ENCODE measurements around the gene ITIH5. TPM values are rescaled to one million over a fixed set of nuclear protein-coding genes. Genes with fewer than 3 reads are reported as not detected.

Gene ITIH5
- total and polyA plus RNA-seq, 2 donors (not counting 1 experiment from before 2014, with no cell fraction given) = 0.22 to 12.4 TPM

DNA sequence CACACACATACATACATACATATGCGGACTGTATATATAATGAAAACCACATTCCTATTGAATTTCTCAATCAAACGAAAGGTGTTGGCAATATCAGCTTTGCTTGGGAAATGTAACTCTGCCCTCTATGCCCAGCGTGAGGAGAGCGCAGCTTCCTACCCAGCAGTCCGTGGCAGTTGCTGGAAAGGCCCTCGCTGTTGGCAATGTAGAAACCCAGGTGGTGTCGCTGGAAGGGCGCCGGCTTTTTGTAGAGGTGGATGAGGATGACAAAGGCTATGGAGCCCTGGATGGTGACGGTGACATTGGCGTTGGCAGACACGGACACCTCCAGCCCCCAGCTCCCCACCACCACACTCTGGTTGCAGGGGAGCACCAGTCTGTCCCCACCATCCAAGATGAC, 100.9 kb downstream of the ITIH5 start:
- Histone ChIP-seq H3K27me3 (ENCODE audit: control insufficient read depth, insufficient read depth, low read length) (no peaks in the 10 kb centered on the region), H3K4me1 (ENCODE audit: control insufficient read depth, extremely low read depth, insufficient read depth, low read length) (no peaks in the 10 kb centered on the region), H3K27ac (ENCODE audit: insufficient read depth, low read length) (no peak overlapping the region), H4K20me1 (ENCODE audit: control insufficient read depth, extremely low read depth, insufficient read depth, low read length) (no peaks in the 10 kb centered on the region), H3K9me3 (ENCODE audit: control insufficient read depth, insufficient read depth, low read depth, low read length) (no peaks in the 10 kb centered on the region), H3K4me2 (ENCODE audit: extremely low read depth, insufficient read depth, low read length) (no peak overlapping the region), H2AFZ (ENCODE audit: low read length) (no peak overlapping the region), H3K9ac (ENCODE audit: insufficient read depth, low read length) (no peak overlapping the region), H3K4me3 (replicated peaks in 1 of 4; ENCODE audit: control extremely low read depth in 1 of 4, insufficient read depth in 1 of 4, low read depth in 3 of 4, low read length in 4 of 4) (no peak overlapping the region), H3K36me3 (ENCODE audit: control insufficient read depth, insufficient read depth, low read length) (no peaks in the 10 kb centered on the region), H3K79me2 (ENCODE audit: control insufficient read depth, insufficient read depth, low read length) (no peaks in the 10 kb centered on the region)
- TF ChIP-seq CTCF (conservative IDR thresholded peaks at IDR 0.05 in 1 of 2, IDR thresholded peaks at IDR 0.05 in 1 of 2; ENCODE audit: low read depth in 1 of 2, low read length in 2 of 2) (no peak), EZH2 (IDR thresholded peaks at IDR 0.05; ENCODE audit: low read length, missing control alignments) (no peak)
- no peak for DNase-seq (ENCODE audit: low read depth in 2 of 2)

DNA sequence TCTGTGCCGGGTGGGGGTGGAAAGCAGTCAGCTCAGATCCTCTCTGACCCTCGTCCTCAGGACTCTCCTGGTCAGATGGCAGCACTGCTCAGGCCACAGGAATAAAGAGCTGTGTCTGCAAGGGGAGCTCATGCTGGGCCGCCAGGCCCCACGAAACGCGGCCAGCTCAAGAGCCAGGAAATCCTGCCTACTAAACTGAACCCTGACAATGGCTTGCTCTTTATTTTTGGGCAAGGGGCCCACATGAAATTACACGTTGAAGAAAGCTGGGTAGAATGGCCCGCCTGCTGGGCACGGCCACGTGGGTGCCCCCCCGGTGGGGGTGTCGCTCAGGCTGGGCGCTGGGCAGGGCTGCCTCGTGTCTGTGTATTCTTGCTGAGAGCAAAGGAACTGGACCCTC, 103.0 kb downstream of the ITIH5 start:
- no peak overlapping the region for H2AFZ ChIP-seq (ENCODE audit: low read length)
- H3K4me2 ChIP-seq (ENCODE audit: extremely low read depth, insufficient read depth, low read length) = no peak overlapping the region
- no peaks in the 10 kb centered on the region for H4K20me1 ChIP-seq (ENCODE audit: control insufficient read depth, extremely low read depth, insufficient read depth, low read length)
- no peak for DNase-seq (ENCODE audit: low read depth in 2 of 2)
- no peaks in the 10 kb centered on the region for H3K27me3 ChIP-seq (ENCODE audit: control insufficient read depth, insufficient read depth, low read length)
- no peak overlapping the region for H3K9ac ChIP-seq (ENCODE audit: insufficient read depth, low read length)
- H3K27ac ChIP-seq (ENCODE audit: insufficient read depth, low read length) = no peak overlapping the region
- H3K4me1 ChIP-seq (ENCODE audit: control insufficient read depth, extremely low read depth, insufficient read depth, low read length) = no peaks in the 10 kb centered on the region
- TF ChIP-seq EZH2 (IDR thresholded peaks at IDR 0.05; ENCODE audit: low read length, missing control alignments) = no peak
- TF ChIP-seq CTCF (conservative IDR thresholded peaks at IDR 0.05 in 1 of 2, IDR thresholded peaks at IDR 0.05 in 1 of 2; ENCODE audit: low read depth in 1 of 2, low read length in 2 of 2) = no peak
- H3K9me3 ChIP-seq (ENCODE audit: control insufficient read depth, insufficient read depth, low read depth, low read length) = no peaks in the 10 kb centered on the region
- no peaks in the 10 kb centered on the region for H3K36me3 ChIP-seq (ENCODE audit: control insufficient read depth, insufficient read depth, low read length)
- H3K79me2 ChIP-seq (ENCODE audit: control insufficient read depth, insufficient read depth, low read length) = no peaks in the 10 kb centered on the region
- no peak overlapping the region for H3K4me3 ChIP-seq (replicated peaks in 1 of 4; ENCODE audit: control extremely low read depth in 1 of 4, insufficient read depth in 1 of 4, low read depth in 3 of 4, low read length in 4 of 4)

- no peaks in the 10 kb centered on the region for H3K4me1 ChIP-seq (ENCODE audit: control insufficient read depth, extremely low read depth, insufficient read depth, low read length)
- no peaks in the 10 kb centered on the region for H4K20me1 ChIP-seq (ENCODE audit: control insufficient read depth, extremely low read depth, insufficient read depth, low read length)
- H3K36me3 ChIP-seq (ENCODE audit: control insufficient read depth, insufficient read depth, low read length) = no peaks in the 10 kb centered on the region
- H2AFZ ChIP-seq (ENCODE audit: low read length) = no peak overlapping the region
- H3K79me2 ChIP-seq (ENCODE audit: control insufficient read depth, insufficient read depth, low read length) = no peaks in the 10 kb centered on the region
- DNase-seq (ENCODE audit: low read depth in 2 of 2) = peak; percentile 29 to 68
- no peak overlapping the region for H3K9ac ChIP-seq (ENCODE audit: insufficient read depth, low read length)
- no peak overlapping the region for H3K27ac ChIP-seq (ENCODE audit: insufficient read depth, low read length)
- no peak overlapping the region for H3K4me2 ChIP-seq (ENCODE audit: extremely low read depth, insufficient read depth, low read length)
- no peaks in the 10 kb centered on the region for H3K27me3 ChIP-seq (ENCODE audit: control insufficient read depth, insufficient read depth, low read length)
- H3K9me3 ChIP-seq (ENCODE audit: control insufficient read depth, insufficient read depth, low read depth, low read length) = no peaks in the 10 kb centered on the region
- no peak overlapping the region for H3K4me3 ChIP-seq (replicated peaks in 1 of 4; ENCODE audit: control extremely low read depth in 1 of 4, insufficient read depth in 1 of 4, low read depth in 3 of 4, low read length in 4 of 4)
- TF ChIP-seq EZH2 (IDR thresholded peaks at IDR 0.05; ENCODE audit: low read length, missing control alignments) (no peak), CTCF (conservative IDR thresholded peaks at IDR 0.05 in 1 of 2, IDR thresholded peaks at IDR 0.05 in 1 of 2; ENCODE audit: low read depth in 1 of 2, low read length in 2 of 2) (no peak)
Measured at GRCh38 chr10:7563368-7563767, 103.4 kb downstream of the ITIH5 start.

Data from fibroblast of lung (primary cell).